PC-3 (cell line): Measurements from ENCODE around the gene ATN1. TPM values are rescaled to one million over a fixed set of nuclear protein-coding genes. Genes with fewer than 3 reads are reported as not detected.
"Not testable (repeated sequence)": the region's sequence is repeated elsewhere in the genome, so short reads cannot be mapped to it uniquely, and the experiment has no call there.

Experiments
- ATAC-seq: fragments of 200-7000 bp; cut with Tn5 transposase; 2 replicates; pipeline ENCODE4 v1.9.1; 2020; ENCODE audit warnings: mild to moderate bottlenecking, moderate library complexity
- BruUV-seq: library from RNA; stranded (reverse); fragments of 400-500 nt; replicated peaks from 2 replicates; lab custom pipeline; 2021; lab: Mats Ljungman, UMichigan
- CTCF ChIA-PET: fragments of 300-600 bp; sonication (Branson Sonifier 250); formaldehyde crosslinking; loops from one replicate; lab custom pipeline; 2022; ENCODE audit warnings: antibody characterized with exemption; lab: Charles Lee
- POLR2A ChIA-PET: fragments of 300-600 bp; sonication (Branson Sonifier 250); formaldehyde crosslinking; loops from one replicate; lab custom pipeline; 2022; ENCODE audit warnings: antibody characterized with exemption; ENCODE audit not compliant: unreplicated experiment; lab: Charles Lee
- DNase-seq: peaks from one replicate; pipeline ENCODE4 v3.0.0-alpha.2; 2015
- H2AFZ ChIP-seq: fragments of 300-600 bp; sonication (generic); 2 replicates; pipeline ENCODE4 v1.6.0; 2016; ENCODE audit warnings: antibody characterized with exemption, low read length
- H3F3A ChIP-seq: fragments of 300-600 bp; sonication (generic); one replicate; pipeline ENCODE4 v1.6.0; 2017; ENCODE audit warnings: antibody characterized with exemption, low read length, control low read depth, mild to moderate bottlenecking; ENCODE audit not compliant: unreplicated experiment
- H3K27ac ChIP-seq: fragments of 300-600 bp; sonication (generic); 2 replicates; pipeline ENCODE4 v1.5.1; 2016; ENCODE audit warnings: mild to moderate bottlenecking, low read length
- H3K27me3 ChIP-seq: fragments of 300-600 bp; sonication (generic); 2 replicates; pipeline ENCODE4 v1.6.1; 2016; ENCODE audit warnings: low read length, mixed read lengths
- H3K36me3 ChIP-seq: fragments of 300-600 bp; sonication (generic); 2 replicates; pipeline ENCODE4 v1.6.1; 2016; ENCODE audit warnings: low read depth, mixed run types, low read length, mixed read lengths
- H3K4me1 ChIP-seq: fragments of 300-600 bp; sonication (generic); 2 replicates; pipeline ENCODE4 v1.5.1; 2016; ENCODE audit warnings: low read length; ENCODE audit not compliant: insufficient read depth
- H3K4me2 ChIP-seq: fragments of 300-600 bp; sonication (generic); 2 replicates; pipeline ENCODE4 v1.6.0; 2016; ENCODE audit warnings: low read length
- H3K4me3 ChIP-seq: fragments of 300-600 bp; sonication (generic); 2 replicates; pipeline ENCODE4 v1.5.1; 2016; ENCODE audit warnings: mild to moderate bottlenecking, low read length, mixed read lengths
- H3K79me2 ChIP-seq: fragments of 300-600 bp; sonication (generic); 2 replicates; pipeline ENCODE4 v1.6.1; 2017; ENCODE audit warnings: low read length, mixed read lengths
- H3K9ac ChIP-seq: fragments of 300-600 bp; sonication (generic); 2 replicates; pipeline ENCODE4 v1.6.0; 2016; ENCODE audit warnings: mild to moderate bottlenecking, low read length
- H3K9me2 ChIP-seq: fragments of 300-600 bp; sonication (generic); replicated peaks from 2 replicates; pipeline ENCODE4 v1.6.1; 2016; ENCODE audit warnings: mixed run types, low read length, mixed read lengths
- H3K9me3 ChIP-seq: fragments of 300-600 bp; sonication (generic); 2 replicates; pipeline ENCODE4 v1.6.1; 2016; ENCODE audit warnings: low read length, mixed read lengths
- H4K20me1 ChIP-seq: fragments of 300-600 bp; sonication (generic); 2 replicates; pipeline ENCODE4 v1.6.1; 2016; ENCODE audit warnings: low read length, mixed read lengths
- CTCF ChIP-seq: fragments of 300-600 bp; sonication (generic); conservative IDR thresholded peaks from 2 replicates; pipeline ENCODE4 v1.5.1; 2017; ENCODE audit warnings: antibody characterized with exemption, low read depth, mild to moderate bottlenecking, low read length
- EZH2 ChIP-seq: fragments of 300-600 bp; sonication (generic); IDR thresholded peaks from one replicate; pipeline ENCODE4 v1.6.1; 2017; ENCODE audit warnings: antibody characterized with exemption, mild to moderate bottlenecking, low read length; ENCODE audit not compliant: unreplicated experiment
- EZH2phosphoT487 ChIP-seq: fragments of 300-600 bp; sonication (generic); IDR thresholded peaks from 2 replicates; pipeline ENCODE4 v1.6.1; 2018; ENCODE audit warnings: mild to moderate bottlenecking, antibody characterized with exemption, low read length, borderline replicate concordance
- intact Hi-C: fragments of 100-400 bp; cut with micrococcal nuclease; formaldehyde crosslinking; loops from 2 replicates; pipeline ENCODE4 v1.9.0; 2023
- total RNA-seq: library from RNA; depleted of rRNA; stranded (reverse); fragments of >200 nt; gene quantifications from 2 replicates; pipeline ENCODE4 v1.2.3, GENCODE V29; 2014

ATN1 gene
- total RNA-seq, 1 experiment from 2014 or later = 11.6 TPM

DNA sequence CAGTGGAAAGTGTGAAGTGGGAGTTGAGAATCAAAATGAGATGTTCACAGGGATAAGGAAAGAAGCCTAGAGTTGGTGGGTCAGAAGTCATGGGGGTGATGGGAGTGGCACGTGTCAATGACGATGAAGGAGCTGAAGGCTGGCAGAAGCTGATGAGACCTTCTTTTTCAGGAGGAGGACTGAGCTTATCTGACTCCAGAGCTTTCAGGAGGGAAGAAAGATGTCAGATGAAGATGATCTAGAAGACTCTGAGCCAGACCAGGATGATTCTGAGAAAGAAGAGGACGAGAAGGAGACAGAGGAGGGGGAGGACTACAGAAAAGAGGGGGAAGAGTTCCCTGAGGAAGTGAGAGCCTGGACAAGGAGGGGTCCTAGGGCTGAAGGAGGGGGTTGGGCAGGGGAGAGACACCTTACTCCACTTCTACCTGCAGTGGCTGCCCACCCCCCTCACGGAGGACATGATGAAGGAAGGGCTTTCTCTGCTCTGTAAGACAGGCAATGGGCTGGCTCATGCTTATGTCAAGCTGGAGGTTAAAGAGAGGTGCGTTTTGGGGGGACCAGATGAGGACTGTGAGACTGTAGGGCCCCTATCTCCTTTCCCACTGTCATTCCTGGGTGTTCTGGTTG, 22.2 kb upstream of the ATN1 start:
- peak overlapping the region; percentile 99 for H3K4me2 ChIP-seq
- H3F3A ChIP-seq = no peaks in the 10 kb centered on the region
- peak overlapping the region; percentile 99 for H2AFZ ChIP-seq
- H3K79me2 ChIP-seq = no peaks in the 10 kb centered on the region
- BruUV-seq = no TSS peak
- H3K4me3 ChIP-seq = peak overlapping the region; percentile 85
- H4K20me1 ChIP-seq = no peaks in the 10 kb centered on the region
- POLR2A ChIA-PET = interaction anchor here (0.9 kb wide), 1 partner anchor 14 kb away, joined by 3 read pairs; no protein-coding TSS in a partner anchor
- H3K9me2 ChIP-seq = no peaks in the 10 kb centered on the region
- no peak for DNase-seq
- no peak for TF ChIP-seq EZH2phosphoT487
- no peak for TF ChIP-seq CTCF
- no peak for TF ChIP-seq EZH2
- intact Hi-C loops = no loop called here
- peaks cover 16% of the 10 kb centered on the region for H3K4me1 ChIP-seq
- H3K9ac ChIP-seq = 0 out of 2 replicates have a peak overlapping the region, but pooled peaks have one; percentile 72
- ATAC-seq = no peak
- CTCF ChIA-PET = no interaction called here
- no peak overlapping the region for H3K27ac ChIP-seq
- no peaks in the 10 kb centered on the region for H3K9me3 ChIP-seq
- H3K27me3 ChIP-seq = no peaks in the 10 kb centered on the region
- no peaks in the 10 kb centered on the region for H3K36me3 ChIP-seq

- H3K9me3 ChIP-seq, CTCF ChIA-PET, H3F3A ChIP-seq, BruUV-seq, H3K36me3 ChIP-seq, H3K79me2 ChIP-seq, H2AFZ ChIP-seq, H4K20me1 ChIP-seq, POLR2A ChIA-PET, H3K9me2 ChIP-seq, H3K27ac ChIP-seq, H3K4me3 ChIP-seq, H3K27me3 ChIP-seq, intact Hi-C loops, ATAC-seq, H3K9ac ChIP-seq, H3K4me2 ChIP-seq, DNase-seq: not testable (repeated sequence)
- peaks cover 14% of the 10 kb centered on the region for H3K4me1 ChIP-seq
These were observed 19.6 kb upstream of the ATN1 start for GRCh38 chr12:6908141-6908540.

DNA sequence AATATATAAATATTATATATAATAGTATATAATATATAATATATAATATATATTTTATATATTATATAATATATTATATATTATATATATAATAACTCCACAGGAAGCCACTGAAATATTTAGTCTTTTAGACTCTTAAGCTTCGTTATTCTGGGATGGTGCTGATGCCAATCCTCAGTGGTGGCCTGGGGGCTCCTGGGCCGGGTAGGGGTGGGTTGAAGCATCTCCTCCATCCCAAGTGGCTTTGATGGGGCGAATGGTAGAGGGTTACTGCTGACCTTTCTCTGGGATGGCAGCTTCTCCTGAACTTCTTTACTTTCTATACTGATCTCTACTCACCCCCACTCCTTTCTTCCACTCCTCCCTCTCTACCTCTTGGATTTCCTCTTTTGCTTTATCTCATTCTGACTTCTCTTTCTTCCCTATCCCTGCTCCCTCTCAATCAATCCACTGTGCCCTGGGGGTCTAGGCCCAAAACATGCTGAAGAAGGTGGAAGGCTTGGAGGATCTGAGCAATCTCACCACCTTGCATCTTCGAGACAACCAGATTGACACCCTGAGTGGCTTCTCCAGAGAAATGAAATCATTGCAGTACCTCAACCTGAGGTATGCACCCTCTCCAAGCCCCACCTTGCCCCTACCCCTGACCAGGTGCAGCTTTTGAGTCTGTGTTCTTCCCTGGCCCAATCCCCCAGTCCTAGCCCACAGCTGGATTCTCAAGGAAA, 18.2 kb upstream of the ATN1 start:
- DNase-seq = no peak

More for the DNA sequence above, 18.2 kb upstream of the ATN1 start:
- H3K9me3 ChIP-seq = no peaks in the 10 kb centered on the region
- ChIA-PET POLR2A (no interaction called here), CTCF (no interaction called here)
- H3F3A ChIP-seq = no peaks in the 10 kb centered on the region
- no peaks in the 10 kb centered on the region for H3K9me2 ChIP-seq
- no peak overlapping the region for H3K4me3 ChIP-seq
- no peak for ATAC-seq
- intact Hi-C loops = no loop called here
- H3K9ac ChIP-seq = no peak overlapping the region
- no TSS peak for BruUV-seq
- H2AFZ ChIP-seq = no peak overlapping the region
- no peaks in the 10 kb centered on the region for H3K36me3 ChIP-seq
- H3K4me1 ChIP-seq = no peaks in the 10 kb centered on the region; the same call in 1 of the 2 replicates
- H3K79me2 ChIP-seq = peaks cover under 1% of the 10 kb centered on the region; the same call in 1 of the 2 replicates
- H3K4me2 ChIP-seq = no peak overlapping the region
- no peaks in the 10 kb centered on the region for H3K27me3 ChIP-seq
- no peak overlapping the region for H3K27ac ChIP-seq
- no peaks in the 10 kb centered on the region for H4K20me1 ChIP-seq
- no peak for TF ChIP-seq EZH2phosphoT487
- TF ChIP-seq EZH2 = no peak
- no peak for TF ChIP-seq CTCF
